ENCODE results near the gene DAG1. TPM values are rescaled to one million over a fixed set of nuclear protein-coding genes. Genes with fewer than 3 reads are reported as not detected.

Gene DAG1
- total and polyA plus RNA-seq, 8 donors, result 43.4 to 116 (median 54.5) TPM

GRCh38 chr3:49535971-49536874 is 66.2 kb downstream of the DAG1 start:
- no peak for ATAC-seq
- no peak overlapping the region for H3K27ac ChIP-seq
- DNase-seq, result no peak
- no peak overlapping the region for H3K4me3 ChIP-seq
- intact Hi-C loops (cut with DNase I), result loop anchor here in 1 of 2 donors (5.0 kb wide), 1 partner anchor 136 kb away; the partner anchor contains the start of gene APEH
- TF ChIP-seq, protein P1, sequence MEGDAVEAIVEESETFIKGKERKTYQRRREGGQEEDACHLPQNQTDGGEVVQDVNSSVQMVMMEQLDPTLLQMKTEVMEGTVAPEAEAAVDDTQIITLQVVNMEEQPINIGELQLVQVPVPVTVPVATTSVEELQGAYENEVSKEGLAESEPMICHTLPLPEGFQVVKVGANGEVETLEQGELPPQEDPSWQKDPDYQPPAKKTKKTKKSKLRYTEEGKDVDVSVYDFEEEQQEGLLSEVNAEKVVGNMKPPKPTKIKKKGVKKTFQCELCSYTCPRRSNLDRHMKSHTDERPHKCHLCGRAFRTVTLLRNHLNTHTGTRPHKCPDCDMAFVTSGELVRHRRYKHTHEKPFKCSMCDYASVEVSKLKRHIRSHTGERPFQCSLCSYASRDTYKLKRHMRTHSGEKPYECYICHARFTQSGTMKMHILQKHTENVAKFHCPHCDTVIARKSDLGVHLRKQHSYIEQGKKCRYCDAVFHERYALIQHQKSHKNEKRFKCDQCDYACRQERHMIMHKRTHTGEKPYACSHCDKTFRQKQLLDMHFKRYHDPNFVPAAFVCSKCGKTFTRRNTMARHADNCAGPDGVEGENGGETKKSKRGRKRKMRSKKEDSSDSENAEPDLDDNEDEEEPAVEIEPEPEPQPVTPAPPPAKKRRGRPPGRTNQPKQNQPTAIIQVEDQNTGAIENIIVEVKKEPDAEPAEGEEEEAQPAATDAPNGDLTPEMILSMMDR (IDR thresholded peaks at IDR 0.05), result no peak
- H3K4me1 ChIP-seq, result peaks cover 4 to 8% of the 10 kb centered on the region in 2 donors
- H3K36me3 ChIP-seq, result peaks cover 0 to 28% of the 10 kb centered on the region in 2 donors
- no peaks in the 10 kb centered on the region for H3K9me3 ChIP-seq
- no peaks in the 10 kb centered on the region for H3K27me3 ChIP-seq

DNA sequence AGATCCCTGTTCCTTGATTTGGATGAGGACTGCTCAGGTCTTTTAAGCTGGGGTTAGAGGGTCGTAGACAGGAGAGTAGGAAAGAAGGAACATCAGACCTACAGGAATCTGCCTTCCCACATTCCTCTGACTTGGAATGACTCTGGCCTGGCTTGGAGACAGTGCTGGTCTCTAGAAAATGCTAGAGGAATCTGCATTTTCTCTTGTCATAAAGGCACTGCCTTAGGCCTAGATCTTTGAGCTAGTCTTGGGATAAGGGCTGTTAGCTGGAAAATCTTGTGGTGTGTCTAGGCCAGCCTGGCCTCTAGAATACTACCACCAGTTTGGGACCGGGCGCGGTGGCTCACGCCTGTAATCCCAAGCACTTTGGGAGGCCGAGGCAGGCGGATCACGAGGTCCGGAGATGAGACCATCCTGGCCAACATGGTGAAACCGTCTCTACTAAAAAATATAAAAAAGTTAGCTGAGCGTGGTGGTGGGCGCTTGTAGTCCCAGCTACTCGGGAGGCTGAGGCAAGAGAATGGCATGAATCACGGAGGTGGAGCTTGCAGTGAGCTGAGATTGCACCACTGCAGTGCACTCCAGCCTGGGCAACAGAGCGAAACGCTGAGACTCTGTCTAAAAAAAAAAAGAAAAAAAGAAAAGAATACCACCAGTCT is 66.9 kb downstream of the DAG1 start:
- Histone ChIP-seq H3K27me3 (no peaks in the 10 kb centered on the region), H3K27ac (no peak overlapping the region), H3K4me3 (no peak overlapping the region), H3K36me3 (peaks cover 0 to 20% of the 10 kb centered on the region in 2 donors), H3K4me1 (peaks cover 4 to 8% of the 10 kb centered on the region in 2 donors), H3K9me3 (no peaks in the 10 kb centered on the region)
- DNase-seq (no peak), ATAC-seq (no peak)
- intact Hi-C loops (cut with DNase I), result loop anchor here in 1 of 2 donors (5.0 kb wide), 1 partner anchor 135 kb away; the partner anchor contains the start of gene APEH
- TF ChIP-seq, protein P1 (IDR thresholded peaks at IDR 0.05), result no peak

DNA sequence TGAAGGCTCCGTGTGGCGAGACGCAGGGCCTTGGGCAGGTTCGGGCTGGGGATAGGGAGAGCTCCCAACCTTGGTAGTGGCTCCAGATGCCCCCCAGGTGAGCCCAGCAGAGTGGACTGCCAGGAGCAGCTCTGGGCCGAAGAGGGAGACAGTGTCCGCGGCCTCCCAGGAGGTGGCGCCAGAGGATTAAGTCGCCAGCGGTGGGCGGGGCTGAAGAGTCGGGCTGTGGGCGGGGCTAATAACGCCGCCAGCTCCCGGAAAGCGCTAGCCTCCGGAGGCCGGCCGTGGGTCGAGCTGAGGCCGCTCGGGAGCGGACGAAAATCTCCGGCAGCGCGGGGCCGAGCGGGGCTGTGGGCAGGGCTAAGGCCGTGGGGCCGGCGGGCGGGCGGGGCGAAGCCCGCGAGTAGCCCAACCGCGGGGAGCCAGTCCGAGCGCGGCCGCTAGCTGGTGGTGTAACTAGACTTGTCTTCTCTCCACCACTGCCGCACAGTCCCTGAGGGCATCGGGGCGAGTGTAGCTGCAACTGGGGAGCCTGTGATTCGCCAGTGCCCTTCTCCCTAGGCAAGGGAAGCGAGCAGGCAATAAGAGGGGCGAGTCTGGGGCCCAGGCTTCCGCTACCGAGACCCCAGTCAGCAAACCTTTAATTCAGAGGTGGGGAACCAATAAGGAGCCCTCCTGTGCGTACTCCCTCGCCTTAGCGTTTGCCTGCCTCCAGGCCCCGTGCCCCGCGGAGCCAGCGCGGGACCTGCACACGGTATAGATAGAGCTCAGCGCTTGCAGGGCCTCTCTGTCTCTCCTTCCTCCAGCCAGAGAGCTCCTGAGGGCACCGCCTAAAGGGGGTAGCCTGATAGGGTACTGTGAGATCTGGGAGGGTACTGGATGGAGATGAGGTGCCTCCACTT is 69.8 kb downstream of the DAG1 start:
- ATAC-seq, result peak; percentile 99
- Histone ChIP-seq H3K4me3 (peak overlapping the region; percentile 40 to 45), H3K27ac (peak overlapping the region; percentile 82 to 83), H3K9me3 (no peaks in the 10 kb centered on the region), H3K4me1 (peaks cover 4 to 8% of the 10 kb centered on the region in 2 donors), H3K27me3 (no peaks in the 10 kb centered on the region), H3K36me3 (no peaks in the 10 kb centered on the region)
- intact Hi-C loops (cut with DNase I), result loop anchor here in 1 of 2 donors (5.0 kb wide), 1 partner anchor 132 kb away; the partner anchor contains the start of gene APEH
- peak; percentile 92 to 100 (median 96) for DNase-seq
- TF ChIP-seq, protein P1 (IDR thresholded peaks at IDR 0.05), result peak; percentile 78 to 92

GRCh38 chr3:49552087-49552486 is 82.0 kb downstream of the DAG1 start:
- Histone ChIP-seq H3K27ac (no peak overlapping the region), H3K9me3 (no peaks in the 10 kb centered on the region), H3K27me3 (peaks cover 0 to 51% of the 10 kb centered on the region in 2 donors), H3K36me3 (no peaks in the 10 kb centered on the region), H3K4me1 (peaks cover 8 to 13% of the 10 kb centered on the region in 2 donors), H3K4me3 (no peak overlapping the region)
- DNase-seq, result no peak
- ATAC-seq, result no peak
- TF ChIP-seq, protein P1 (IDR thresholded peaks at IDR 0.05), result no peak
- intact Hi-C loops (cut with DNase I), result no loop called here

Data from left lung (tissue), 10 donors.